Caco-2 (cell line): ENCODE results near the gene RBM17. TPM values are rescaled to one million over a fixed set of nuclear protein-coding genes. Genes with fewer than 3 reads are reported as not detected.

Experiments used
- BruUV-seq: library from RNA; stranded (reverse); fragments of 400-500 nt; replicated peaks from 2 replicates; lab custom pipeline; 2021; lab: Mats Ljungman, UMichigan
- CTCF ChIA-PET: fragments of 300-600 bp; sonication (Branson Sonifier 250); formaldehyde crosslinking; loops from one replicate; lab custom pipeline; 2022; ENCODE audit warnings: antibody characterized with exemption; lab: Charles Lee
- POLR2A ChIA-PET: fragments of 300-600 bp; sonication (Branson Sonifier 250); formaldehyde crosslinking; loops from one replicate; lab custom pipeline; 2022; ENCODE audit warnings: antibody characterized with exemption; lab: Charles Lee
- DNase-seq, 2 experiments: peaks; one replicate each; pipeline versions ENCODE4 v3.0.0 to v3.0.0-alpha.2; 2020 to 2022
- H3K27me3 ChIP-seq: replicated peaks from 2 replicates; pipeline ENCODE4 v1.6.0; 2011; ENCODE audit warnings: low read length; ENCODE audit not compliant: control insufficient read depth, insufficient read depth
- H3K36me3 ChIP-seq: 2 replicates; pipeline ENCODE4 v1.5.1; 2011; ENCODE audit warnings: low read length; ENCODE audit not compliant: control insufficient read depth, insufficient read depth
- H3K4me1 ChIP-seq: fragments of 250-450 bp; sonication (Bioruptor Pico); 2 replicates; pipeline ENCODE4 v1.5.1; 2020; ENCODE audit warnings: mild to moderate bottlenecking
- H3K4me3 ChIP-seq: 2 replicates; pipeline ENCODE4 v1.5.1; 2011; ENCODE audit warnings: low read depth, mild to moderate bottlenecking, control low read depth, low read length
- H3K9me3 ChIP-seq: fragments of 250-450 bp; sonication (Bioruptor Pico); 2 replicates; pipeline ENCODE4 v1.5.1; 2020; ENCODE audit warnings: mild to moderate bottlenecking, moderate library complexity
- H3K27ac Mint-ChIP-seq: one replicate; pipeline ENCODE4 v1.8.0; 2022; ENCODE audit warnings: mixed read lengths; ENCODE audit not compliant: unreplicated experiment
- H3K27me3 Mint-ChIP-seq: one replicate; pipeline ENCODE4 v1.8.0; 2022; ENCODE audit warnings: mixed read lengths; ENCODE audit not compliant: insufficient read depth, unreplicated experiment
- H3K36me3 Mint-ChIP-seq: one replicate; pipeline ENCODE4 v1.8.0; 2022; ENCODE audit warnings: mild to moderate bottlenecking, mixed read lengths; ENCODE audit not compliant: insufficient read depth, unreplicated experiment
- H3K4me1 Mint-ChIP-seq: one replicate; pipeline ENCODE4 v1.8.0; 2022; ENCODE audit warnings: low read depth, mixed read lengths; ENCODE audit not compliant: unreplicated experiment
- H3K4me3 Mint-ChIP-seq: one replicate; pipeline ENCODE4 v1.8.0; 2022; ENCODE audit warnings: mild to moderate bottlenecking, moderate library complexity, mixed read lengths; ENCODE audit not compliant: unreplicated experiment
- H3K9me3 Mint-ChIP-seq: one replicate; pipeline ENCODE4 v1.8.0; 2022; ENCODE audit warnings: mixed read lengths; ENCODE audit not compliant: unreplicated experiment
- CTCF ChIP-seq, 2 experiments: fragments of 200-600 bp in 1 of 2; IDR thresholded peaks; 1 replicate in 1 of 2; 2 replicates in 1 of 2; pipeline versions ENCODE4 v1.5.1 to v1.8.0; 2011 to 2022; ENCODE audit warnings: antibody characterized with exemption in 1 of 2, control low read depth in 1 of 2, inconsistent platforms in 1 of 2, low read depth in 1 of 2, low read length in 1 of 2, mild to moderate bottlenecking in 1 of 2, moderate library complexity in 1 of 2; ENCODE audit not compliant: insufficient read depth in 1 of 2, severe bottlenecking in 1 of 2, unreplicated experiment in 1 of 2
- intact Hi-C: fragments of 100-400 bp; cut with micrococcal nuclease; formaldehyde crosslinking; loops from one replicate; pipeline ENCODE4 v1.10.0; 2022; ENCODE audit not compliant: unreplicated experiment
- total RNA-seq: library from RNA; stranded (reverse); gene quantifications from 2 replicates; pipeline ENCODE4 v1.2.3, GENCODE V29; 2022

Gene RBM17
- total RNA-seq, 1 experiment from 2014 or later = 290 TPM

GRCh38 chr10:6136215-6137201, 47.7 kb downstream of the RBM17 start:
- peaks cover 15% of the 10 kb centered on the region for H3K27me3 Mint-ChIP-seq
- intact Hi-C loops = no loop called here
- CTCF ChIA-PET = interaction anchor here (1.8 kb wide), 1 partner anchor 265 kb away, joined by 7 read pairs; no protein-coding TSS in a partner anchor

GRCh38 chr10:6138456-6138855, 49.6 kb downstream of the RBM17 start:
- no peaks in the 10 kb centered on the region for H3K4me1 ChIP-seq
- H3K36me3 ChIP-seq = no peaks in the 10 kb centered on the region
- no peaks in the 10 kb centered on the region for H3K9me3 Mint-ChIP-seq
- no peak for DNase-seq
- CTCF ChIA-PET = no interaction called here
- no peak overlapping the region for H3K27ac Mint-ChIP-seq
- intact Hi-C loops = no loop called here
- H3K4me3 Mint-ChIP-seq = no peak overlapping the region
- POLR2A ChIA-PET = no interaction called here
- H3K9me3 ChIP-seq = no peaks in the 10 kb centered on the region
- no peak for TF ChIP-seq CTCF (IDR thresholded peaks at IDR 0.05; ENCODE audit: insufficient read depth in 1 of 2, low read depth in 1 of 2, low read length in 1 of 2, severe bottlenecking in 1 of 2, unreplicated experiment in 1 of 2)
- peaks cover 6% of the 10 kb centered on the region for H3K4me1 Mint-ChIP-seq
- no peaks in the 10 kb centered on the region for H3K27me3 ChIP-seq
- no TSS peak for BruUV-seq
- no peaks in the 10 kb centered on the region for H3K36me3 Mint-ChIP-seq
- H3K4me3 ChIP-seq = no peak overlapping the region
- H3K27me3 Mint-ChIP-seq = peaks cover 15% of the 10 kb centered on the region

More at GRCh38 chr10:6136215-6137201, 47.7 kb downstream of the RBM17 start:
- POLR2A ChIA-PET = interaction anchor here (0.5 to 1.5 kb wide), 3 partner anchors 20 to 265 kb away, joined by 3 to 6 read pairs (median 4); no protein-coding TSS in a partner anchor
- Histone ChIP-seq H3K4me1 (no peaks in the 10 kb centered on the region), H3K36me3 (no peaks in the 10 kb centered on the region), H3K4me3 (no peak overlapping the region), H3K9me3 (no peaks in the 10 kb centered on the region), H3K27me3 (no peaks in the 10 kb centered on the region)
- no peak overlapping the region for H3K27ac Mint-ChIP-seq
- no peak overlapping the region for H3K4me3 Mint-ChIP-seq
- DNase-seq = no peak
- H3K9me3 Mint-ChIP-seq = no peaks in the 10 kb centered on the region
- no peaks in the 10 kb centered on the region for H3K36me3 Mint-ChIP-seq
- H3K4me1 Mint-ChIP-seq = peaks cover 3% of the 10 kb centered on the region
- TF ChIP-seq CTCF (IDR thresholded peaks at IDR 0.05; ENCODE audit: insufficient read depth in 1 of 2, low read depth in 1 of 2, low read length in 1 of 2, severe bottlenecking in 1 of 2, unreplicated experiment in 1 of 2) = no peak
- no TSS peak for BruUV-seq

GRCh38 chr10:6139470-6139869, 50.6 kb downstream of the RBM17 start:
- Mint-ChIP-seq H3K9me3 (no peaks in the 10 kb centered on the region), H3K36me3 (no peaks in the 10 kb centered on the region), H3K4me3 (no peak overlapping the region), H3K27ac (no peak overlapping the region), H3K27me3 (peaks cover 15% of the 10 kb centered on the region), H3K4me1 (peaks cover 6% of the 10 kb centered on the region)
- no peaks in the 10 kb centered on the region for H3K27me3 ChIP-seq
- no peaks in the 10 kb centered on the region for H3K9me3 ChIP-seq
- ChIA-PET CTCF (no interaction called here), POLR2A (no interaction called here)
- H3K36me3 ChIP-seq = no peaks in the 10 kb centered on the region
- H3K4me1 ChIP-seq = peaks cover 4% of the 10 kb centered on the region; the same call in 1 of the 2 replicates
- BruUV-seq = no TSS peak
- no peak for TF ChIP-seq CTCF (IDR thresholded peaks at IDR 0.05; ENCODE audit: insufficient read depth in 1 of 2, low read depth in 1 of 2, low read length in 1 of 2, severe bottlenecking in 1 of 2, unreplicated experiment in 1 of 2)
- no peak for DNase-seq
- H3K4me3 ChIP-seq = no peak overlapping the region
- intact Hi-C loops = no loop called here
